Measurements from ENCODE around the gene TRIM63. TPM values are rescaled to one million over a fixed set of nuclear protein-coding genes. Genes with fewer than 3 reads are reported as not detected.

Gene TRIM63
- total RNA-seq, 6 donors from 2014 or later = 0.26 to 0.61 (median 0.34) TPM; not detected in 3

GRCh38 chr1:26060832-26061574, 6.4 kb downstream of the TRIM63 start:
- no peaks in the 10 kb centered on the region for H3K27me3 ChIP-seq
- H3K36me3 ChIP-seq = no peaks in the 10 kb centered on the region
- H3K9me3 ChIP-seq = no peaks in the 10 kb centered on the region
- no peaks in the 10 kb centered on the region for H3K4me1 ChIP-seq
- ATAC-seq (ENCODE audit: low FRiP score in 2 of 2) = peak in 1 of 2 donors; percentile 17
- no peak overlapping the region for H3K27ac ChIP-seq
- TF ChIP-seq CTCF (IDR thresholded peaks at IDR 0.05) (no peak), EP300 (IDR thresholded peaks at IDR 0.05) (no peak), POLR2AphosphoS5 (IDR thresholded peaks at IDR 0.05) (no peak), POLR2A (IDR thresholded peaks at IDR 0.05) (no peak)
- DNase-seq = no peak
- 80 to 86% methylated on average over 8 to 12 of the region's 12 CpGs for WGBS, 2 donors
- H3K4me3 ChIP-seq = no peak overlapping the region

GRCh38 chr1:26059906-26060305, 7.5 kb downstream of the TRIM63 start:
- no peak for TF ChIP-seq POLR2A (IDR thresholded peaks at IDR 0.05)
- no peak for TF ChIP-seq POLR2AphosphoS5 (IDR thresholded peaks at IDR 0.05)
- TF ChIP-seq EP300 (IDR thresholded peaks at IDR 0.05) = no peak
- no peak for TF ChIP-seq CTCF (IDR thresholded peaks at IDR 0.05)
- H3K27me3 ChIP-seq = no peaks in the 10 kb centered on the region
- 26 to 71% methylated on average over 2 to 7 of the region's 7 CpGs for WGBS, 2 donors
- DNase-seq (no peak), ATAC-seq (ENCODE audit: low FRiP score in 2 of 2) (no peak)
- no peaks in the 10 kb centered on the region for H3K9me3 ChIP-seq
- H3K36me3 ChIP-seq = no peaks in the 10 kb centered on the region
- H3K4me3 ChIP-seq = no peak overlapping the region
- H3K4me1 ChIP-seq = no peaks in the 10 kb centered on the region
- no peak overlapping the region for H3K27ac ChIP-seq

- Histone ChIP-seq H3K9me3 (no peaks in the 10 kb centered on the region), H3K4me3 (no peak overlapping the region), H3K27me3 (no peaks in the 10 kb centered on the region), H3K36me3 (no peaks in the 10 kb centered on the region), H3K4me1 (no peaks in the 10 kb centered on the region), H3K27ac (no peak overlapping the region)
- ATAC-seq (ENCODE audit: low FRiP score in 2 of 2) (no peak), DNase-seq (no peak)
- TF ChIP-seq POLR2AphosphoS5 (IDR thresholded peaks at IDR 0.05) (no peak), CTCF (IDR thresholded peaks at IDR 0.05) (no peak), EP300 (IDR thresholded peaks at IDR 0.05) (no peak), POLR2A (IDR thresholded peaks at IDR 0.05) (no peak)
- 80 to 89% methylated on average over 5 of the region's 5 CpGs for WGBS, 2 donors
These were observed 9.3 kb downstream of the TRIM63 start for GRCh38 chr1:26058052-26058595.

- Histone ChIP-seq H3K36me3 (no peaks in the 10 kb centered on the region), H3K4me1 (no peaks in the 10 kb centered on the region), H3K9me3 (no peaks in the 10 kb centered on the region), H3K27ac (no peak overlapping the region), H3K27me3 (no peaks in the 10 kb centered on the region), H3K4me3 (no peak overlapping the region)
- DNase-seq = no peak
- 80 to 90% methylated on average over 1 to 2 of the region's 2 CpGs for WGBS, 2 donors
- TF ChIP-seq POLR2A (IDR thresholded peaks at IDR 0.05) (no peak), CTCF (IDR thresholded peaks at IDR 0.05) (no peak), EP300 (IDR thresholded peaks at IDR 0.05) (no peak), POLR2AphosphoS5 (IDR thresholded peaks at IDR 0.05) (no peak)
- no peak for ATAC-seq (ENCODE audit: low FRiP score in 2 of 2)
These were observed 10.2 kb downstream of the TRIM63 start for GRCh38 chr1:26057189-26057588.

GRCh38 chr1:26055041-26055440, 12.4 kb downstream of the TRIM63 start:
- DNase-seq (no peak), ATAC-seq (ENCODE audit: low FRiP score in 2 of 2) (no peak)
- Histone ChIP-seq H3K4me1 (no peaks in the 10 kb centered on the region), H3K27me3 (no peaks in the 10 kb centered on the region), H3K27ac (no peak overlapping the region), H3K4me3 (no peak overlapping the region), H3K9me3 (no peaks in the 10 kb centered on the region), H3K36me3 (no peaks in the 10 kb centered on the region)
- TF ChIP-seq CTCF (IDR thresholded peaks at IDR 0.05) (no peak), EP300 (IDR thresholded peaks at IDR 0.05) (no peak), POLR2A (IDR thresholded peaks at IDR 0.05) (no peak), POLR2AphosphoS5 (IDR thresholded peaks at IDR 0.05) (no peak)
- 87 to 90% methylated on average over 2 of the region's 2 CpGs for WGBS, 2 donors

Data from upper lobe of left lung (tissue), 6 donors.